T-helper 9 cell (primary cell): ENCODE measurements around the gene RCC1.
A peak's percentile ranks its signal among the peaks of the same experiment; 100 is the strongest.
"Not testable (repeated sequence)": the region's sequence is repeated elsewhere in the genome, so short reads cannot be mapped to it uniquely, and the experiment has no call there.

Experiments used
- DNase-seq: peaks from one replicate; pipeline ENCODE4 v3.0.0-alpha.2; 2020
- total RNA-seq, 2 donors: gene quantifications; one replicate each; lab custom pipeline; 2026; lab: John Stamatoyannopoulos, UW

Gene RCC1
- 12.1 to 71.2 reads per million in 2 donors for total RNA-seq

DNA sequence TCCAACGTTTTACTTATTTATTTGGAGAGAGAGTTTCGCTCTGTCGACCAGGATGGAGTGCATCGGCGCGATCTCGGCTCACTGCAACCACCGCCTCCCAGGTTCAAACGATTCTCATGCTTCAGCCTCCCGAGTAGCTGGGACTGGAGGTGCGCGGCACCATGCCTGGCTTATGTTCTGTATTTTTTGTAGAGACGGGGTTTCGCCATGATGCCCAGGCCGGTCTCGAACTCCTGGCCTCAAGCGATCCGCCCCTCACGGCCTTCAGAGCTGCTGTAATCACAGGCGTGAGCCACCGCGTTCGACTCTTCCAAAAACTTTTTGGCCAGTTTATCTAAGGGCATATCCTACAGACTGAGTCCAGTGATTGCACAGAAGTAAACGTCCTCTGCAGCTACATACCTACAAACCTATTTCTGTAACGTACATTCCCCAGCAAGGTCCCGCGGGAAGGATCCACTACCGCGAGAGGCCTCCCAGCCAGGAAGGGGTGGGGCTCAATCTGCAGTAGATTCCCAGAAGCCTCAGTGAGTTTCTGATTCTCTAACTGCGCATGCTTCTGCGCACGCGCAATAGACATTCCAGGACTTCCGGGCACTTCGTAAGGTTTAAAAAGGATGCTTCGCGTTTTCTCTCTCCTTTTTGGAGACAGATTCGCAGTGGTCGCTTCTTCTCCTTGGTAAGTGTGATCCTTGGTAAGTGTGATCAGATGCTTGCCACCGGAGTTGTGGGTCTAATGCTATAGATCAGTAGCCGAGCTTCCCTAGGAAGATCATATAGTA is at the start of gene RCC1:
RCC1 (plus strand) TSS at position 638 of the 782 bp plus-strand sequence. CDS start 23,824 bp downstream, outside the sequence.
- DNase-seq: peak; percentile 87

GRCh38 chr1:28456078-28456477 is 49.8 kb upstream of the RCC1 start:
- no peak for DNase-seq

- no peak for DNase-seq
Measured at GRCh38 chr1:28457678-28458077, 48.2 kb upstream of the RCC1 start.

GRCh38 chr1:28458237-28459228 is 47.3 kb upstream of the RCC1 start:
- no peak for DNase-seq

DNA sequence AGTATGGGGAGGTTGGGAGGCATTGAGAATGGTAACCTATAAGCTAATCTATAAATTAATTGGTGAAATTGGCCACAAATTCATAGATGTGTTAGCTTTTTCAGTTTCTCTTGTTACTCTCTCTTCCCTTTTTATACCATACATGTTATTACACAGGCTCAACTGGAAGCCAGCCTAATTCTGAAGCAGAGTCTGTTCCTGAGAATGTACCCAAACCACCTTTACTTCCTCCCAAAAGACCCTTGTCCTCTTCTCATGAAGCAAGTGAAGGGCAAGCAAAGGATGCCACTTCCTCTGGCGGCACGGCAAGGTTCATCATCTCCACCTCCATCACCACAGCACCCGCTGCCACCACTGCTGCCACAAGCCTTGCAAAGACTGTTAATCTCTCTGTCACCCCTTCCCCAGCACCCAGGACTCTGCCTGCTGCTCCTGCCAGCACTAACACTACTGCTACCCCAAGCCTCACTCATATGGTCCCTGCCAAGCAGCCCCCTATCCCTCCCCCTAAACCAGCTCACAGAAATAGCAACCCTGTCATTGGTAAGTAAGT is 39.5 kb upstream of the RCC1 start:
- no peak for DNase-seq

GRCh38 chr1:28470146-28470545 is 35.7 kb upstream of the RCC1 start:
- DNase-seq: no peak

DNA sequence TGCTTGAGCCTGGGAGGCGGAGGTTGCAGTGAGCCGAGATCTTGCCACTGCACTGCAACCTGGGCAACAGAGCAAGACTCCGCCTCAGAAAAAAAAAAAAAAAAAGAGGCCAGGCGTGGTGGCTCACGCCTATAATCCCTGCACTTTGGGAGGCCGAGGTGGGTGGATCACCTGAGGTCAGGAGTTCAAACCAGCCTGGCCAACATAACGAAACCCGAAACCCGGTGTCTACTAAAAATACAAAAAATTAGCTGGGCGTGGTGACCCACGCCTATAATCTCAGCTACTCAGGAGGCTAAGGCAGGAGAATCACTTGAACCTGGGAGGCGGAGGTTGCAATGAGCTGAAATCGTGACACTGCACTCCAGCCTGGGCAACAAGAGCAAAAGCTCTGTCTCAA is 26.3 kb upstream of the RCC1 start:
- not testable (repeated sequence) for DNase-seq

DNA sequence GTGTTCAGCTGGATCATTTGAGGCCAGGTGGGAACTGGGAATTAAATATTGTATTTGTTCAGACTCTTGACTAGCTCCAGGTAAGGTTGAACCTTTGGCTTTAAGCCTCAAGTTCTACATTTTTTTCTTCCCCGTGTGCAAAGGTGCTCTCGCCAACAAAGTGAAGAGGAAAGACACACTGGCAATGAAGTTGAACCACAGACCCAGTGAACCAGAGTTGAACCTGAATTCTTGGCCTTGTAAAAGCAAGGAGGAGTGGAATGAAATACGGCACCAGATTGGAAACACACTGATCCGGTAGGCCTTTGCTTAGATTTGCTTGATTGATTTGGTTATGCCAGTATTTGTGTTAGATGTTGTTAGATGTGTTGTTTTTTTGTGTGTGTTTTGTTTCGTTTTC is 25.5 kb upstream of the RCC1 start:
- no peak for DNase-seq

DNA sequence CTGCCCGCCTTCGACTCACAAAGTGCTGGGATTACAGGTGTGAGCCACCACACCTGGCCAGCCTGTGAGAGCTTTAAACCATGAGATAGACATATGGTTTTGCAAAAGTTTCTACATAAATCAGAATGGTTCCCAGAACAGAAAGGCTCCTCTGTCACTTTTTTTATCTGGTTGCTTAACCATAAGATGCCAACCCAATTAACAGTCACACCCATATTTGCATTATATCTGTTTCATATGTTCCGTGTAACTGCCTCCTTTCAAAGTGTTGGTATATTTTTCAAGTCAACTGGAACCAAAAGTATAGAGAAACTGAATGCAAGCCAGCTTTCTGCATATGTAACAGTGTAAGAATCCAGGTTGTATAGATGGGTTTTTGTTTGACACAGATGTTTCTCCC is 23.7 kb upstream of the RCC1 start:
- DNase-seq: no peak

GRCh38 chr1:28482702-28483101 is 23.1 kb upstream of the RCC1 start:
- no peak for DNase-seq

DNA sequence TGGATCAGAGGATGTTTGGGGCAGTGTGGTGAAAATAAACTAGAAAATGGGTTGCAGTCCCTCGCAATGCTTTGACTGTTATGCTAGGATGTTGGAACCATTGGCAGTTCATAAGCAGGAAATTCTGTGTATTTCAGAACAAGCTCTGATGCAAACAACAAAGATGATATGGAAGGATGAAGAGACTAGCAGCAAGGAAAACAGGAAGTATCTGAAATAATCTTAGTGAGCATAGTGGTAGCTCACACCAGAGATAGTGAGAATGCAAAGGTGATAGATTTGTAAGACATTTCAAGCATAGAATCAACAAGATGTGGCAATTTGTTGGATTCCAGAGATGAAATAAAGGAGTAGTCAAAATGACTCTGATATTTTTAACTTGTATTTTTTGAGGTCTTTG is 11.1 kb upstream of the RCC1 start:
- DNase-seq: no peak

- DNase-seq: no peak
Measured at GRCh38 chr1:28499553-28499952, 6.3 kb upstream of the RCC1 start.

DNA sequence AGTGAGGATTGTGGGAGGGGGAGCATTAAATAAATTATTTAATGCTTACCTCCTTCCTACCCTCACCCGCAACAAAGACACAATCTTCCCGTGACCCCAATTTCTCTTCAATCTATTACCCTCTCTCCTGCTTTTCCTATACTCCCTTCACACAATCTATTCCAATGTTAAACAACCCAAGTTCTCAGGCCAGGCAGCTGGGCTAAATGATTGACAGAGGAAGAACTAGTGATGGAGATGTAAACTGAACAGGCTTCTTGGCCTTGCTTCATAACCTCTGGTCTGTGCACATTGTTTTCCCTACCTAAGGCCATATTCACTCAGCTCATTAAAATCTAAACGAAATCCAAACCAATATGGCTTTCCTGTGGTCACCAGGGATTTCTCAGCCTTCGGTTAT is 3.9 kb upstream of the RCC1 start:
- no peak for DNase-seq

- no peak for DNase-seq
Measured at GRCh38 chr1:28503117-28503516, 2.7 kb upstream of the RCC1 start.

DNA sequence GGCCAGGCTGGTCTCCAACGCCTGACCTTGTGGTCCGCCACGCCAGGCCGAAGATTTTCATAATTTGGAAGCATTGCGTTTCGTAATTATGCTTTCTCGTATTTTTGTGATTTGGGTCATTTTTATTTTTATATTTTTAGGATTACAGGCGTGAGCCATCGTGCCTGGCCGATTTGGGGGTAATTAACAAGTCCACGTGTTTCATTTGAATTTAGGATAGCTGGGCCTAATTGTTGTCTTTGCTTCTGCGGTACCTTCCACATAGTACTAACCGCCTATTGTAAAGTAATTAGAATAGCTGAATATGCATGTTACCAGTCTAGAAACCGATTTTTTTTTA is 1.0 kb downstream of the RCC1 start:
- DNase-seq: no peak

DNA sequence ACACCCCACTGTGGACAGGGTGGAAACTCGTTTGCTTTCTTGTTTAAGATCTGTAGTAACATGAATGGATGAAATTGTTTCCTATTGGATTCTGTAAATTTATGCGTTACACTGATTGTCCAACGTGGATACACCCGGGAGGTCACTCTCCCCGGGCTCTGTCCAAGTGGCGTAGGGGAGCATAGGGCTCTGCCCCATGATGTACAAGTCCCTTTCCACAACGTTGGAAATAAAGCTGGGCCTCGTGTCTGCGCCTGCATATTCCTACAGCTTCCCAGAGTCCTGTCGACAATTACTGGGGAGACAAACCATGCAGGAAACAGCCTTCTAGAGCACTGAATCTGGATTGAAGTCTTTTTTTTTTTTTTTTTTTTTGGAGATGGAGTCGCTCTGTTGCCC is 1.4 kb downstream of the RCC1 start:
- DNase-seq: no peak

DNA sequence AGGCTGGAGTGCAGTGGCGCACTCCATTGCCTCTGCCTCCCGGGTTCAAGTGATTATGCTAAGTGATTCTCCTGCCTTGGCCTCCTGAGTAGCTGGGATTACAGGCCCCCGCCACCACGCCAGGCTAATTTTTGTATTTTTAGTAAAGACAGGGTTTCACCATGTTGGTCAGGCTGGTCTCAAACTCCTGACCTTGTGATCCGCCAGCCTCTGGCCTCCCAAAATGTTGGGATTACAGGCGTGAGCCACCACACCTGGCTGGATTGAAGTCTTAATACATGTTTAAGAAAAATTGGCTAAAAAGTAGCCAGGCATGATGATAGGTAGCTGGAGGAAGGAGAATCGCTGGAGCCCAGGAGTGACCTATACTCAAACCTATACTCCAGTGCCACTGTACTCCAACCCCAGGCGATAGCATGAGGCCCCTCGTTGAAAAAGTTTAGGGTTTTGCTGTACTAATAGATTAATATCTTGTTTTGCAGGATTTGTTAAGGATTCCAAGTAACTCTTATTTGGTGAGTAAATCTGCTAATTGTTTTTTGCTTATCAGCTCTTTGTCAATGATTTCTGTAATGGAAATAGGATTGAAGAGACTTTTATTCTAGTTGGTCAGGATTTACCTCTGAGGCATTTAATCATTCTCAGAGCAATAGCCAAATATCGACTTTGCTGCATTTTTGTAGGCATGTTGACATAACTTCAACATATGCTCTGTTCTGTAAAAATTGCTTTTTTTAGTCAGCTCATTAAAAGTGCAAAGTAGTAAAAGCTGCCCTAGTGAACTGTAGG is 2.0 kb downstream of the RCC1 start:
- DNase-seq: no peak

DNA sequence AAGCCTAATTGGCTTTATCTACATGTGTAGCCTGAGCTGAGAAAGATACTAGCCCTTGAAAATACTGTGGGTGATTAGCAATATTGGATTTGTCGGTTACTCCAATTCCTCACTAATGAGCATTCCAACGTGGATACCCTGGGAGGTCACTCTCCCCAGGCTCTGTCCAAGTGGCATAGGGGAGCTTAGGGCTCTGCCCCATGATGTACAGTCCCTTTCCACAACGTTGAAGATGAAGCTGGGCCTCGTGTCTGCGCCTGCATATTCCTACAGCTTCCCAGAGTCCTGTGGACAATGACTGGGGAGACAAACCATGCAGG is 2.6 kb downstream of the RCC1 start:
- DNase-seq: no peak

GRCh38 chr1:28509705-28510272 is 3.9 kb downstream of the RCC1 start:
- DNase-seq: no peak

DNA sequence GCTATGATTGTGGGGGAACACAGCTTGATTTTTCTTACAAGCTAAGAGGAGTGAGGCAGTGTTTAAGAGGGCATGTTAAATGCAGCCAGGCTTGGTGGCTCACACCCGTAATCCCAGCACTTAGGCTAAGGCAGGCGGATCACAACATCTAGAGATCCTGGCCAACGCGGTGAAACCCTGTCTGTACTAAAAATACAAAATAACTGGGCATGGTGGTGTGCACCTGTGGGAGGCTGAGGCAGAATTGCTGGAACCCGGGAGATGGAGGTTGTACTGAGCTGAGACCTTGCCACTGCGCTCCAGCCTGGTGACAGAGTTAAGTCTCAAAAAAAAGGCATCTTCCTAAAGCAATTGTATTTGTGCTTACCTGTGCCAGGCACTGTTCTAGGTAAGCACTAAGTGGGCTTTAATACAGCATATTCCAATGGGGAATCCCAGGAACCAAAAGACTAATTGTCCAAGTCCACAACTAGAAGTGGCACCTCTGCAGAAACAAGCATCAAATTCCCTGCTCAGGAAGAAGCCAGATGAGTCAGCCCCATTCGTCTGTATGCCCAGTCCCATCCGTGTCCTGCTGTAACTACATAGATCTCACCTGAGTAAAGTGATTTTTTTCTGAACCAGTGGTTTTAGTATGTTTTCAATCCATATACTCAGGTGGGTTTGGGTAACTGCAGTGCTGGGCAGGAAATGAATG is 4.6 kb downstream of the RCC1 start:
- no peak for DNase-seq

DNA sequence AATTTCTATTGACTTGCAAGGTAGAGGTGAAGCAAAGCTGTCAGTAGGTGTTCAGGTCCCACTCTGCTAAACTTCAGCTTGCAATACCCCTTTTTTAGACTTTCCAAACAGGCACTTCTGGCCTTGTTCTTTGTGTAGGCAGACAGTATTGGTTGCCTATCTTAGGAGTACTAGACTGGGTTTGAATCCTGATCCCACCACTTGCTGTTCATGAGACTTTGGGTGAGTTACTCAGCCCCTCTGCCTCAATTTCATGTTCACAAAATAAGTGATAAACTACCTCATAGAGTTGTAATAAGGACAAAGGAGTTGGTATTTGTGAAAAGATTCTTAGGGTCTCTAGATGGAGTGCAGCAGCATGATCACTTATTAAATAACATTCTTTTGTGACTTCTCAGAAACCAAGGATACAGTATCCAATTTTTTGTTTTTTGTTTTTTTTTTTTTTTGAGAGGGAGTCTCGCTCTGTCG is 5.2 kb downstream of the RCC1 start:
- no peak for DNase-seq
